Measurements from ENCODE around the gene COMMD1.

DNA sequence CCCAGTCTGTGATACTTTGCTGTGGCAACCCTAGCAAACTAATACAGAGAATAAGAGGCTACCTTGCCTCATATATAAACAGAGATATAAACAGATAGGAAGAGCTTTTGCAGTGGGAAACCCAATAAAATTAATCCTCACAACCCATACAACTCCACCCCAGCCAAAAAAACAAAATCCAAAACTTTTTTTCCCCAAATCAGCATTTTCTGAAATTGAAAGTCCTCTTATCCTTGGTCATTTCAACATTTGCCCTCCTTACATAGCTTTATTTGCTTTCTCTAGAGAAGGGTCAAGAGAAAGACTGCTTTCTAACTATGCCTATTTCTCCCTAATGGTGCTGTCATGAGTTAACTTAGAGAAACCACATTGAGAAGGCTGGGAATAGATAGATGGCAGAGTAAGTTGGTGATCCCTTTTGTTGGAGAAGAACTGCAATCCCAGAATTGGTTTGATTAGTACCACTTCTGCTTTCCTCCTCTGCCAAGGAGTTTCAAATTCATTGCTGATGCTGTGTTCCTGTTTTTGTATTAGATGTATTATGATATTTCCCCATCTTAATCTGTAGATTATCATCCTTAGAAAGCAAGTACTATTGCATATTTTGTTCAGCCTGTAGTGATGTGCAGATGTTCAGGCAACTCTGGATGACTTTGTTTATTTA lies 214.0 kb downstream of the COMMD1 start:
- TF ChIP-seq CTCF (IDR thresholded peaks at IDR 0.05): no peak
- TF ChIP-seq POLR2AphosphoS5 (IDR thresholded peaks at IDR 0.05): no peak
- no peak for TF ChIP-seq POLR2A (IDR thresholded peaks at IDR 0.05)
